CD14-positive monocyte (primary cell): ENCODE measurements around the gene PCDH8. TPM values are rescaled to one million over a fixed set of nuclear protein-coding genes. Genes with fewer than 3 reads are reported as not detected.

Experiments used
- DNase-seq, 3 donors: peaks; one replicate each; pipeline ENCODE4 v3.0.0-alpha.2; 2011 to 2022
- H2AFZ ChIP-seq: 2 replicates; pipeline ENCODE4 v1.6.0; 2012; ENCODE audit warnings: mild to moderate bottlenecking, low read depth, low read length, inconsistent platforms; ENCODE audit not compliant: insufficient read depth, poor library complexity, severe bottlenecking
- H3K27ac ChIP-seq, 2 donors: 1 replicate in 1 of 2; 2 replicates in 1 of 2; pipeline ENCODE4 v1.5.1; 2012 to 2013; ENCODE audit warnings: low read length in 2 of 2, control low read depth in 1 of 2, inconsistent platforms in 1 of 2, low read depth in 1 of 2, mild to moderate bottlenecking in 1 of 2
- H3K27me3 ChIP-seq, 2 donors: one replicate each; pipeline versions ENCODE4 v1.6.0 to v1.6.1; 2011 to 2013; ENCODE audit warnings: low read length in 2 of 2; ENCODE audit not compliant: control insufficient read depth in 2 of 2, insufficient read depth in 2 of 2
- H3K36me3 ChIP-seq, 2 donors: replicated peaks in 1 of 2; 1 replicate in 1 of 2; 2 replicates in 1 of 2; pipeline versions ENCODE4 v1.5.1 to v1.6.1; 2012 to 2013; ENCODE audit warnings: low read length in 2 of 2, control low read depth in 1 of 2, inconsistent platforms in 1 of 2, mild to moderate bottlenecking in 1 of 2; ENCODE audit not compliant: insufficient read depth in 2 of 2, control insufficient read depth in 1 of 2
- H3K4me1 ChIP-seq, 2 donors: 1 replicate in 1 of 2; 2 replicates in 1 of 2; pipeline versions ENCODE4 v1.5.1 to v1.6.1; 2012 to 2013; ENCODE audit warnings: low read length in 2 of 2, control low read depth in 1 of 2, inconsistent platforms in 1 of 2, mild to moderate bottlenecking in 1 of 2, moderate library complexity in 1 of 2; ENCODE audit not compliant: insufficient read depth in 2 of 2, control insufficient read depth in 1 of 2
- H3K4me2 ChIP-seq: replicated peaks from 2 replicates; pipeline ENCODE3; 2012; ENCODE audit warnings: low read length, moderate library complexity, mild to moderate bottlenecking; ENCODE audit not compliant: poor library complexity, severe bottlenecking; ENCODE audit errors: extremely low read depth
- H3K4me3 ChIP-seq, 3 experiments: fragments of 200-600 bp in 1 of 3; sonication (generic) in 1 of 3; replicated peaks in 1 of 3; 1 replicate in 2 of 3; 2 replicates in 1 of 3; pipeline ENCODE4 v1.5.1; 2011 to 2013; ENCODE audit warnings: low read length in 3 of 3, mild to moderate bottlenecking in 3 of 3, control low read depth in 2 of 3, low read depth in 2 of 3, inconsistent platforms in 1 of 3, moderate library complexity in 1 of 3
- H3K79me2 ChIP-seq: 2 replicates; pipeline ENCODE4 v1.6.0; 2012; ENCODE audit warnings: mild to moderate bottlenecking, control low read depth, inconsistent platforms, low read length, moderate library complexity; ENCODE audit not compliant: insufficient read depth
- H3K9ac ChIP-seq: 2 replicates; pipeline ENCODE4 v1.6.0; 2017; ENCODE audit warnings: low read length, mild to moderate bottlenecking; ENCODE audit not compliant: insufficient read depth, poor library complexity, severe bottlenecking
- H3K9me3 ChIP-seq, 2 donors: replicated peaks in 1 of 2; 1 replicate in 1 of 2; 2 replicates in 1 of 2; pipeline versions ENCODE4 v1.5.1 to v1.6.1; 2012 to 2013; ENCODE audit warnings: low read length in 2 of 2, control low read depth in 1 of 2; ENCODE audit not compliant: control insufficient read depth in 1 of 2, insufficient read depth in 1 of 2
- H4K20me1 ChIP-seq: 2 replicates; pipeline ENCODE4 v1.6.0; 2012; ENCODE audit warnings: mild to moderate bottlenecking, low read length, control low read depth, moderate library complexity; ENCODE audit not compliant: insufficient read depth
- H3K27ac Mint-ChIP-seq, 7 donors: one replicate each; pipeline ENCODE4 v1.8.0; 2020; ENCODE audit warnings: mild to moderate bottlenecking in 7 of 7, mixed read lengths in 7 of 7, moderate library complexity in 6 of 7, inconsistent platforms in 2 of 7
- H3K27me3 Mint-ChIP-seq, 3 donors: one replicate each; pipeline ENCODE4 v1.8.0; 2021 to 2022; ENCODE audit warnings: low read depth in 3 of 3, mild to moderate bottlenecking in 3 of 3, mixed read lengths in 3 of 3, moderate library complexity in 3 of 3, inconsistent platforms in 1 of 3
- H3K36me3 Mint-ChIP-seq, 2 donors: one replicate each; pipeline ENCODE4 v1.8.0; 2020; ENCODE audit warnings: mixed read lengths in 2 of 2, inconsistent platforms in 1 of 2, mild to moderate bottlenecking in 1 of 2
- H3K4me1 Mint-ChIP-seq: one replicate; pipeline ENCODE4 v1.8.0; 2020; ENCODE audit warnings: mild to moderate bottlenecking, mixed read lengths
- H3K4me3 Mint-ChIP-seq, 2 donors: one replicate each; pipeline ENCODE4 v1.8.0; 2020; ENCODE audit warnings: mild to moderate bottlenecking in 2 of 2, mixed read lengths in 2 of 2, moderate library complexity in 1 of 2
- H3K9me3 Mint-ChIP-seq, 7 donors: one replicate each; pipeline ENCODE4 v1.8.0; 2020 to 2022; ENCODE audit warnings: mixed read lengths in 7 of 7, mild to moderate bottlenecking in 6 of 7, moderate library complexity in 6 of 7, inconsistent platforms in 2 of 7
- CTCF ChIP-seq: fragments of 200-600 bp; IDR thresholded peaks from one replicate; pipeline ENCODE4 v1.8.0; 2022; ENCODE audit warnings: antibody characterized with exemption, mild to moderate bottlenecking
- WGBS: methylation state at CpG from one replicate; pipeline ENCODE4 v1.1.5; 2013; ENCODE audit warnings: missing lambda C conversion rate; ENCODE audit not compliant: insufficient coverage; 5-methylcytosine and 5-hydroxymethylcytosine counted together
- intact Hi-C, 2 donors: fragments of 100-400 bp; cut with micrococcal nuclease; formaldehyde crosslinking; loops; one replicate each; pipeline versions ENCODE4 v1.15.0 to v1.15.1; 2023
- polyA plus RNA-seq, 3 donors: library from polyadenylated mRNA; depleted of rRNA in 1 of 3; unstranded in 2 of 3; stranded (reverse) in 1 of 3; fragments of 300-500 nt in 2 of 3; fragments of >200 nt in 1 of 3; fragmentation: Illumina TruSeq in 2 of 3; gene quantifications; 1 replicate in 2 of 3; 2 replicates in 1 of 3; pipeline ENCODE4 v1.2.3, GENCODE V29; 2012 to 2021

The PCDH8 gene
- polyA plus RNA-seq, 3 donors = not detected

GRCh38 chr13:52879950-52880741 is 31.7 kb upstream of the PCDH8 start:
- Histone ChIP-seq H3K9ac (no peak overlapping the region), H3K4me3 (no peak overlapping the region), H4K20me1 (no peaks in the 10 kb centered on the region), H3K9me3 (peaks cover 6 to 7% of the 10 kb centered on the region in 2 donors), H3K4me2 (no peak overlapping the region), H2AFZ (no peak overlapping the region), H3K27me3 (no peaks in the 10 kb centered on the region), H3K4me1 (no peaks in the 10 kb centered on the region), H3K79me2 (no peaks in the 10 kb centered on the region), H3K27ac (no peak overlapping the region), H3K36me3 (no peaks in the 10 kb centered on the region)
- no peak overlapping the region for H3K27ac Mint-ChIP-seq
- WGBS = 90% methylated on average over 2 of the region's 6 CpGs
- intact Hi-C loops = no loop called here
- peaks cover 0 to 8% (median 6%) of the 10 kb centered on the region in 3 donors for H3K27me3 Mint-ChIP-seq
- peaks cover 5 to 20% (median 10%) of the 10 kb centered on the region in 7 donors for H3K9me3 Mint-ChIP-seq
- H3K4me1 Mint-ChIP-seq = no peaks in the 10 kb centered on the region
- DNase-seq = no peak
- no peak for TF ChIP-seq CTCF
- H3K4me3 Mint-ChIP-seq = no peak overlapping the region
- H3K36me3 Mint-ChIP-seq = no peaks in the 10 kb centered on the region

GRCh38 chr13:52878831-52879230 is 30.4 kb upstream of the PCDH8 start:
- Histone ChIP-seq H3K27me3 (no peaks in the 10 kb centered on the region), H3K9ac (no peak overlapping the region), H3K4me1 (no peaks in the 10 kb centered on the region), H3K27ac (no peak overlapping the region), H3K79me2 (no peaks in the 10 kb centered on the region), H4K20me1 (no peaks in the 10 kb centered on the region), H3K9me3 (peaks cover 12 to 16% of the 10 kb centered on the region in 2 donors), H3K4me2 (no peak overlapping the region), H3K36me3 (no peaks in the 10 kb centered on the region), H2AFZ (no peak overlapping the region), H3K4me3 (no peak overlapping the region)
- peaks cover 0 to 6% (median 4%) of the 10 kb centered on the region in 3 donors for H3K27me3 Mint-ChIP-seq
- intact Hi-C loops = no loop called here
- no peak overlapping the region for H3K27ac Mint-ChIP-seq
- no peaks in the 10 kb centered on the region for H3K36me3 Mint-ChIP-seq
- H3K4me1 Mint-ChIP-seq = no peaks in the 10 kb centered on the region
- no peak for TF ChIP-seq CTCF
- no peak for DNase-seq
- H3K4me3 Mint-ChIP-seq = no peak overlapping the region
- WGBS = 40% methylated on average over 1 of the region's 3 CpGs
- H3K9me3 Mint-ChIP-seq = peaks cover 15 to 29% (median 19%) of the 10 kb centered on the region in 7 donors
